ENCODE data around the gene OCA2.

GRCh38 chr15:28081594-28081993, 17.5 kb downstream of the OCA2 start:
- TF ChIP-seq YY1 (IDR thresholded peaks at IDR 0.05; ENCODE audit: insufficient read depth, insufficient read length), result no peak
- TF ChIP-seq ZNF274 (IDR thresholded peaks at IDR 0.05; ENCODE audit: low read depth, low read length), result no peak

Data from NT2/D1 (cell line).